RWPE1 (cell line): ENCODE results near the gene FEZF1.

ENCODE experiments used
- CTCF ChIA-PET: fragments of 350-600 bp; sonication (Branson Sonifier 250); formaldehyde crosslinking; extraction: SDS; loops from one replicate; lab custom pipeline; 2021; lab: Yijun Ruan, JAX
- POLR2A ChIA-PET: fragments of 400-600 bp; formaldehyde crosslinking; extraction: SDS; loops from one replicate; lab custom pipeline; 2020; ENCODE audit warnings: antibody characterized with exemption; ENCODE audit not compliant: low non-redundant PET; lab: Yijun Ruan, JAX
- DNase-seq: peaks from one replicate; pipeline ENCODE4 v3.0.0; 2012; ENCODE audit warnings: low spot score
- H3K27ac ChIP-seq: fragments of 450-650 bp; 2 replicates; pipeline ENCODE4 v1.5.1; 2017
- CTCF ChIP-seq: fragments of 450-650 bp; conservative IDR thresholded peaks from 2 replicates; pipeline ENCODE4 v1.5.1; 2017; ENCODE audit warnings: low read depth, mild to moderate bottlenecking

The FEZF1 gene

GRCh38 chr7:122304996-122305421, 459 bp upstream of the FEZF1 start:
- no peak overlapping the region for H3K27ac ChIP-seq
- POLR2A ChIA-PET: no interaction called here
- CTCF ChIA-PET: no interaction called here
- DNase-seq: no peak
- TF ChIP-seq CTCF: no peak

GRCh38 chr7:122303531-122304318, 825 bp downstream of the FEZF1 start:
- POLR2A ChIA-PET: no interaction called here
- CTCF ChIA-PET: no interaction called here
- no peak for TF ChIP-seq CTCF
- no peak overlapping the region for H3K27ac ChIP-seq
- DNase-seq: no peak

GRCh38 chr7:122302761-122303530, 1.6 kb downstream of the FEZF1 start:
- TF ChIP-seq CTCF: no peak

GRCh38 chr7:122301858-122302760, 2.4 kb downstream of the FEZF1 start:
- DNase-seq: no peak
- no peak overlapping the region for H3K27ac ChIP-seq
- POLR2A ChIA-PET: no interaction called here
- no peak for TF ChIP-seq CTCF
- CTCF ChIA-PET: no interaction called here

More at GRCh38 chr7:122302761-122303530, 1.6 kb downstream of the FEZF1 start:
- H3K27ac ChIP-seq: no peak overlapping the region
- no peak for DNase-seq
- ChIA-PET CTCF (no interaction called here), POLR2A (no interaction called here)

- ChIA-PET CTCF (interaction anchor here (0.6 kb wide), 1 partner anchor 1729 kb away, joined by 7 read pairs; no protein-coding TSS in a partner anchor), POLR2A (no interaction called here)
- no peak for TF ChIP-seq CTCF
- H3K27ac ChIP-seq: no peak overlapping the region
- DNase-seq: no peak
These were observed 3.4 kb downstream of the FEZF1 start for GRCh38 chr7:122300956-122301833.
